GM10248 (cell line): Measurements from ENCODE around the gene TMEM252.

Experiments
- CTCF ChIA-PET: fragments of 300-600 bp; sonication (Branson Sonifier 250); formaldehyde crosslinking; extraction: SDS; loops from one replicate; lab custom pipeline; 2021; ENCODE audit warnings: antibody characterized with exemption; lab: Yijun Ruan, JAX
- POLR2A ChIA-PET: fragments of 350-650 bp; sonication (Branson Sonifier 250); formaldehyde crosslinking; extraction: SDS; loops from one replicate; lab custom pipeline; 2020; ENCODE audit warnings: antibody characterized with exemption; lab: Yijun Ruan, JAX
- DNase-seq: peaks from one replicate; pipeline ENCODE4 v3.0.0; 2012; ENCODE audit errors: extremely low spot score
- TF ChIP-seq, protein P1 (sequence below): IDR thresholded peaks from 2 replicates; pipeline ENCODE4 v1.5.1; 2012; ENCODE audit warnings: mild to moderate bottlenecking, low read depth; ENCODE audit errors: extremely low read depth, missing control alignments, control extremely low read depth

The TMEM252 gene

DNA sequence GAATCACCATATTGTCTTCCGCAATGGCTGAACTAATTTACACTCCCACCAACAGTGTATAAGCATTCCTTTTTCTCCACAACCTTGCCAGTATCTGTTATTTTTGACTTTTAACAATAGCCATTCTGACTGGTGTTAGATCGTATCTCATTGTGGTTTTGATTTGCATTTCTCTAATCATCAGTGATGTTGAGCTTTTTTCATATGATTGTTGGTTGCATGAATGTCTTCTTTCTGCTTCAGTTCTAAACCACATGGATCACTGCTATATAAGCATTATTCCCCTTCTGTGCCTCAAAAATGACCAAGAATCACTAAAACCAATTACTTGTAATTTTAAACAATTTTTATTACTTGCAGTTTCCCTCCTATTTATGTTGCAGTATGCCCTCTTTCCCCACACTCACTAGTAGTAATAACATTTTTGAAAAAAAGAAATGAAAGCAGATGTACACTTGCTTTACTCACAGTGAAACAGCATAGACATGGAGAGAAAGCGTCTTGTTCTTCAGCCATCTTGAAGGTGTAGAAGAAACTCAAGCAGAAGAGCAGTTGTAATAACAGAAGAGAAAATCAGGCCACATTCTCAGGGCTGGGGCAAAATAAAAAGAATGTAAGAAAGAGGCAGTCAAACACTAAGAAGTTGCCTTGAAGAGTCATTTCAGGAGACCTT lies 4.5 kb upstream of the TMEM252 start:
- peak; percentile 26 for DNase-seq
- TF ChIP-seq, protein P1, sequence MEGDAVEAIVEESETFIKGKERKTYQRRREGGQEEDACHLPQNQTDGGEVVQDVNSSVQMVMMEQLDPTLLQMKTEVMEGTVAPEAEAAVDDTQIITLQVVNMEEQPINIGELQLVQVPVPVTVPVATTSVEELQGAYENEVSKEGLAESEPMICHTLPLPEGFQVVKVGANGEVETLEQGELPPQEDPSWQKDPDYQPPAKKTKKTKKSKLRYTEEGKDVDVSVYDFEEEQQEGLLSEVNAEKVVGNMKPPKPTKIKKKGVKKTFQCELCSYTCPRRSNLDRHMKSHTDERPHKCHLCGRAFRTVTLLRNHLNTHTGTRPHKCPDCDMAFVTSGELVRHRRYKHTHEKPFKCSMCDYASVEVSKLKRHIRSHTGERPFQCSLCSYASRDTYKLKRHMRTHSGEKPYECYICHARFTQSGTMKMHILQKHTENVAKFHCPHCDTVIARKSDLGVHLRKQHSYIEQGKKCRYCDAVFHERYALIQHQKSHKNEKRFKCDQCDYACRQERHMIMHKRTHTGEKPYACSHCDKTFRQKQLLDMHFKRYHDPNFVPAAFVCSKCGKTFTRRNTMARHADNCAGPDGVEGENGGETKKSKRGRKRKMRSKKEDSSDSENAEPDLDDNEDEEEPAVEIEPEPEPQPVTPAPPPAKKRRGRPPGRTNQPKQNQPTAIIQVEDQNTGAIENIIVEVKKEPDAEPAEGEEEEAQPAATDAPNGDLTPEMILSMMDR = no peak
- POLR2A ChIA-PET = interaction anchor here (0.6 kb wide), 1 partner anchor 65 kb away, joined by 3 read pairs; no protein-coding TSS in a partner anchor
- CTCF ChIA-PET = interaction anchor here (1.2 to 3.6 kb wide), 3 partner anchors 15 to 491 kb away, joined by 3 to 12 read pairs (median 5); no protein-coding TSS in a partner anchor

DNA sequence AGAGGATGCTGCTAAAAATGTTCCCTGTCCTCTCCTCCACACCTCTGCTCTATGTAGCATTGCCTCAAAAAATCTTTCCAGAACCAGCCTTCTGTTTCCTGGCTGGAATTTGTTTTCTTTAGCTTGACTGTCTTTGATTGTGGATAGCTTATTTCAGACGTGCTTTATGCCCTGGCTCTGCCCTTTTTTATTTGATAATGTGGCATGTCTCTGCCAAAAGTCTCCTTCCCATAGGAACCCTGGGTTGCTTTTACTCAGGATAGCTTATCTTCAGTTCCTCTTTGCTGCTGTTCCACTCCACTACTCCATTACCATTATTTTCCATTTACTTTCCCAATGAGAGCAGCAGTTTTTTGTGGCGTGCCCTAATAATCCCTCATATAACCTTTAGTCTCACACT lies 885 bp upstream of the TMEM252 start:
- no peak for DNase-seq
- TF ChIP-seq, protein P1 = no peak
- POLR2A ChIA-PET = no interaction called here
- CTCF ChIA-PET = interaction anchor here (0.8 to 6.4 kb wide), 7 partner anchors 8 to 48 kb away, joined by 3 to 34 read pairs (median 5); no protein-coding TSS in a partner anchor

GRCh38 chr9:68538200-68538599 lies 2.5 kb downstream of the TMEM252 start:
- POLR2A ChIA-PET = no interaction called here

GRCh38 chr9:68537616-68537880 lies 3.1 kb downstream of the TMEM252 start:
- DNase-seq = no peak
- TF ChIP-seq, protein P1 = no peak

More at GRCh38 chr9:68538200-68538599, 2.5 kb downstream of the TMEM252 start:
- DNase-seq = no peak
- CTCF ChIA-PET = interaction anchor here (2.0 to 6.4 kb wide), 3 partner anchors 22 to 32 kb away, joined by 5 to 34 read pairs (median 5); no protein-coding TSS in a partner anchor
- TF ChIP-seq, protein P1 = no peak

DNA sequence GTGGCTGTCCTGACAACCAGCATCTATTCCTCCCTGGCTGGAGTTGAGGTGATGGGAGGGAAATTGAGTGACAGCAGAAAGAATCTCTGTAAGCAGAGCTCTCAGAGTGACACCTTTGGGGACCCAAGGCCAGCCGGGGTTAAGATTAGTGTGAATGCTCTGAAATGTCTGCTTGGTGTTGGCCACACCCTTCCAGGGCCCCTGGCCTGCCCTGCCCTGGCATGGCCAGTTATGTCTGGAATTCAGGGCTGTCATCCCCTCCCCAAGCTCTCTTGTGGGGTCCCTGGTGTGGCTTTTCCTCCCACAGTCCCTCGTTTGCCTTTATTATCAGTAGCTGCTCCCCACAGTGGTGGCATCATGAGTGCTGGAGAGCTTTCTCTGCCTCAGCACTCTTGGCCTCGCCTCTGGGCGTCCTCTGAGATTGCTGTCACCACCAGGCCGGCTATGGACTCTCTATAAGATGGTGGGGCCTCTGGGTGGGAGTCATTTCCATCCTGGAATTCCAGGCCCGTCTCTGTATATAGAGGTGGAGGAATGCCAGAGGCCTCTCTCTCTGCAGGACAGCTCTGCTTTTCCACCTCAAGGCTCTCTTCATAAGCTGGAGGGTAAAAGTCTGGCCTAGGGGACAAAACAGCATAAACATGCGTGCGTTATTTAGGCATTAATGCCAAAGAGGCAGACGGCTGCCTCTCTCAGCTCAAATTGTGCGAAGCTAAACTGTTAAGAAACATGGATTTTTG lies 3.6 kb downstream of the TMEM252 start:
- no peak for DNase-seq
- ChIA-PET CTCF (interaction anchor here (2.0 to 6.4 kb wide), 4 partner anchors 23 to 31 kb away, joined by 5 to 34 read pairs (median 10); no protein-coding TSS in a partner anchor), POLR2A (no interaction called here)
- TF ChIP-seq, protein P1 = no peak

More at GRCh38 chr9:68537616-68537880, 3.1 kb downstream of the TMEM252 start:
- CTCF ChIA-PET = interaction anchor here (2.0 to 6.4 kb wide), 4 partner anchors 22 to 31 kb away, joined by 5 to 34 read pairs (median 10); no protein-coding TSS in a partner anchor
- POLR2A ChIA-PET = no interaction called here

- POLR2A ChIA-PET = no interaction called here
- CTCF ChIA-PET = interaction anchor here (0.9 to 2.0 kb wide), 5 partner anchors 8 to 107 kb away, joined by 3 to 8 read pairs (median 3); no protein-coding TSS in a partner anchor
- TF ChIP-seq, protein P1 = no peak
- no peak for DNase-seq
These were observed 7.0 kb downstream of the TMEM252 start for GRCh38 chr9:68533678-68534077.
